HUDEP-2 (cell line): Measurements from ENCODE around the gene ITLN2.
"Not testable (repeated sequence)": the region's sequence is repeated elsewhere in the genome, so short reads cannot be mapped to it uniquely, and the experiment has no call there.

ENCODE experiments used
- DNase-seq, 76 experiments: peaks; one replicate each; lab custom pipeline; 2025; ENCODE audit not compliant: unreplicated experiment in 76 of 76; lab: John Stamatoyannopoulos, UW

ITLN2 gene

DNA sequence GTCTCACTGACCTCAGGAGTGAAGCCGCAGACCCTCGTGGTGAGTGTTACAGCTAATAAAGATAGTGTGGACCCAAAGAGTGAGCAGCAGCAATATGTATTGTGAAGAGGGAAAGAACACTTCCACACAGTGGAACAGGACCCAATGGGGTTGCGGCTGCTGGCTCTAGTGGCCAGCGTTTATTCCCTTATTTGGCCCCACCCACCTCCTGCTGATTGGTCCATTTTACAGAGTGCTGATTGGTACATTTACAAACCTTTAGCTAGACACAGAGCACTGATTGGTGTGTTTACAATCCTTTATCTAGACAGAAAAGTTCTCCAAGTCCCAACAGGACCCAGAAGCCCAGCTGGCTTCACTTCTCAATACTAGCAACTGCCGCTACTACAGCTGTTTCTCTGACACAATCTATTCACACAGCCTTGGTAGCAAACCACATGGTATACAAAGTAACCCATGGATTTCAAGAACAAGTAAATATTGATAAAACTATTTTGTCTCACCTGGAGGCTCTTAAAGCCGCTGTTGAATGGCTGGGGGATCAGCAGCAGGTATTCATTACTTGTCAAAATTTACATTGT lies 44.3 kb downstream of the ITLN2 start:
- no peak for DNase-seq

DNA sequence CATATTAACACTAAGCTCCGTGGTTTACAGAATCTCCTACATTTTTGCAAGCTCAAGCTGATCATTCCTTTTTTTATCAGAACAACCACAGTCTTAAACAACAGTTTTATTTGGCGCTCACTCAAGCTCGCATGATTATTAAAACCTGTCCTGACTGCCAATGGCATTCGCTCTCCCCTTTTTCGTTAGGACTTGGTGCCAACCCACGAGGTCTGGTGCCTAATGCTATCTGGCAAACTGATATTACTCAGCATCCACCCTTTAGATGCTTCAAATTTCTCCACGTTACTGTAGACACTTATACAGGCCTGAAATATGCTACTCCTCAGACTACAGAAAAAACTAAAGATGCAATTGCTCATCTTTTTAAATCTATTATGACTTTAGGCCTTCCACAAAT lies 46.6 kb downstream of the ITLN2 start:
- DNase-seq: peak in 56 of 76 experiments; percentile 3 to 92 (median 40)

DNA sequence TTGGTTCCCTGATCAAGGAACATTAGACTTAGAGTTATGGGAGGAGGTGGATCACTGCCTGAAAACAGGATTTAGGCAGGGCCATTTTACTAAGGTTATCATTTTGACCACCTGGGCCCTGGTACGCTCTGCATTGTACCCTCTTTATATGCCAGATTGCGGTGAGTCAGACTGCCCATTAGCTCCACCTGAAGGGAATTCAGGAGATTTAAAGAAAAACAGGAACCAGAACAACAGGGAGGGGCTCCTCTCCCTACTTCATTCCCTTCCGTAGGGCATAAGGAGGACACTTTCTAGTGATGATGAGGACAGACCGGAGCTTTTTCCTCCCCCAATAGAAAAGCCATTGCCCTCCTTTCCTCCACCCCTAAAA lies 49.0 kb downstream of the ITLN2 start:
- no peak for DNase-seq

DNA sequence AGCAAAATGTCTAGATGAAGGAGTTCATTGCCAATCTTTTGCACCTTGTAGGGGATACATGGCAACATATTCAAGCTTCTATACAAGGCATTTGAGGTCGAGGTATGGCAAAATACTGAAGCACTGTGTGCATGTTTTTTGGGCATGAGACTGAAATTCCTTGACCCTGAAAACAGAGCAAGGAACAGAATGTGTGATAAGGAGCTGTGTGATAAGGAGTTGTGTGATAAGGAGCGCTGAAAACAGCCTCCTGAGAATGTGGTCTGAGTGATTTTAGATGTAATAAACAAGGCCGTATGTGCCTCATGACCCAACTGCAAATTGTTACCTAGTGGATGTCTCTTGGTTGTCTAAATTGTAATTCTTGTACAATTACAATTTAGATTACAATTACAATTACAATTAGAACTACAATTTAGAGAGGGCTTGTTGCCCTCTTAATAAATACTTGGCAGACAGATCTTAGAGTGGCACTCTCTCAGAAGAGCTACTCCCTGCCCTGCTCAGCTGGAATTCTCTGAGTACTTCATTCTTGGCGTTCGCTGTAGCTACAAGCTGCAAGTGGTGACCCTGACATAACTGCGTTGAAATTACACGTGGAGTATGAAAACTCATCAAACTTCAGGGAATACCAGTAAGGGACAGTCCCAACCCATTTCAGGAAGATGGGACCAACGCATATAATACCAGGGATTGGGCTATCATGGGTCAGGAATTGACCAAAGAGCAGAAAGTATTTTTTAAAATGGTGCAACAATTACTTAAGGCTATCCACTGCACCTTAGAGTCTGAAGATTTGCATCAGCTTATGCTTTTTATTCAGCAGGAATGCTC lies 49.6 kb downstream of the ITLN2 start:
- peak in 13 of 76 experiments; percentile 7 to 68 (median 23) for DNase-seq

DNA sequence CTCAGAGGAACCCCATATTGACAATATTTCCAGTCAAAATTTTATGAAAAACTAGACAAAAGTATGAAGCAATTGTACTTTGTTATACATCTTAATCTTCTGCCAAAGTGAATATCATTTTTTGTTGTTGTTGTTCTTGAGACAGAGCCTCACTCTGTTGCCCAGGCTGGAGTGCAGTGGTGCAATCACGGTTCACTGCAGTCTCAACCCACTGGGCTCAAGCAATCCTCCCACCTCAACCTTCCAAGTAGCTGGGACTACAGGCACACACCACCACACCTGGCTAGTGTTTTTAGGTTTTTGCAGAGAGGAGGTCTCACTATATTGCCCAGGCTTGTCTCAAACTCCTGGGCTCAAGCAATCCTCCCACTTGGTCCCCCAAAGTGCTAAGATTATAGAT lies 52.4 kb downstream of the ITLN2 start:
- not testable (repeated sequence) for DNase-seq

DNA sequence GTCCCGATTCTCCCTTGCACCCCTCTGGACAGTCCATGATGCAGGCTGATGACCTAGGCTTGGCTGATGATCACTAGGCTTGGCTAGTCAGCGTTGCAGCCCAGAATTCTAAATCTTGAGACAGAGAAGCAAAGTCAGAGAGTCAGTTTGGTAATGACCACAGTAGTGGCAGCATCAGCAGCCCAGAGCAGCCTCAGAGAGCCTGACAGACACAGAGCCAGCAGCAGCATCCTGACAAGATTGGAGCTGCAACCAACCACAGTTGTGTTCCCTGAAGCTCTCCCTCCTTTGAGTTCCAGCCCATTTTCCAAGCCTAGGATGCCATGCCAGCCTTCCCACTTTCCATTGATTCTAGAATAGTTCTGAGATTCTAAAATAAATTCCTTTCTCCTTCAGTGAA lies 52.8 kb downstream of the ITLN2 start:
- DNase-seq: no peak

DNA sequence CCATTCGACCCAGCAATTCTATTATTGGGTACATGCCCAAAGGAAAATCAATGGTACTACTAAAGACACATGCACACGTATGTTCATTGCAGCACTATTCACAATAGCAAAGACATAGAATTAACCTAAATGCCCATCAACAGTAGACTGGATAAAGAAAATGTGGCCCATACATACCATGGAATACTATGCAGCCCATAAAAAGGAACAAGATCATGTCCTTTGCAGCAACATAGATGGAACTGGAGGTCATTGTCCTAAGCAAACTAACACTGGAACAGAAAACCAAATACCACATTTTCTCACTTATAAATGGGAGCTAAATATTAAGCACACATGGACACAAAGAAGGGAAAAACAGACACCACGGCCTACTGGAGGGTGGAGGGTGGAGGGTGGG lies 53.9 kb downstream of the ITLN2 start:
- DNase-seq: not testable (repeated sequence)
